Gastrocnemius medialis (tissue), 4 donors: ENCODE measurements around the gene PTGFRN.

Source experiments
- POLR2A ChIP-seq, 2 donors: fragments of 450-650 bp; IDR thresholded peaks; one replicate each; pipeline ENCODE4 v1.6.1; 2017; ENCODE audit warnings: antibody characterized with exemption in 2 of 2, mild to moderate bottlenecking in 2 of 2, moderate library complexity in 2 of 2
- TF ChIP-seq, protein P1 (sequence below), 5 experiments: fragments of 450-650 bp in 3 of 5; fragments of 200-600 bp in 2 of 5; sonication (generic) in 2 of 5; IDR thresholded peaks in 4 of 5; conservative IDR thresholded peaks in 1 of 5; 1 replicate in 4 of 5; 2 replicates in 1 of 5; pipeline ENCODE4 v1.5.1; 2016 to 2019; ENCODE audit warnings: antibody characterized with exemption in 5 of 5, mild to moderate bottlenecking in 3 of 5, moderate library complexity in 3 of 5

DNA sequence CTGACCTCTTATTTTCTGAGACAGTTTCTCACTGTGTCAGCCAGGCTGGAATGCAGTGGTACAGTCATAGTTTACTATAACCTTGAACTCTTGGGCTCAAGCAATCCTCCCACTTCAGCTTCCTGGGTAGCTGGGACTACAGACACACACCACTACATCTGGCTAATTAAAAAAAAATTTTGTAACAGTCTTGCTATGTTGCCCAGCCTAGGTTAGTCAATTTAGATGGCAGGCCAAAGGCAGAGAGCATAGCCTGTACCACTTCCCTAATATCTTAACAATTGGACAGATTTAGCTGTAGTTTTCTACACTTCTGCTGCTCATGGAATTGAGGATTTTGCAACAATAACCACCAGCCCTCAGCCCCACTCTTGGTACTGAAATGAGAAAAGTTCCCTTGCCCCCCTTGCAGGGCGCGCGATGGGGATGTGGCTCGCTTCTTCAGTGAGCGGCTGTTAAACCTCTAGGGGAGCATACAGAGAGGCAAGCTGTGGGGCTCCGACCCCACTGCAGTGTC, 34.9 kb upstream of the PTGFRN start:
- TF ChIP-seq, protein P1, sequence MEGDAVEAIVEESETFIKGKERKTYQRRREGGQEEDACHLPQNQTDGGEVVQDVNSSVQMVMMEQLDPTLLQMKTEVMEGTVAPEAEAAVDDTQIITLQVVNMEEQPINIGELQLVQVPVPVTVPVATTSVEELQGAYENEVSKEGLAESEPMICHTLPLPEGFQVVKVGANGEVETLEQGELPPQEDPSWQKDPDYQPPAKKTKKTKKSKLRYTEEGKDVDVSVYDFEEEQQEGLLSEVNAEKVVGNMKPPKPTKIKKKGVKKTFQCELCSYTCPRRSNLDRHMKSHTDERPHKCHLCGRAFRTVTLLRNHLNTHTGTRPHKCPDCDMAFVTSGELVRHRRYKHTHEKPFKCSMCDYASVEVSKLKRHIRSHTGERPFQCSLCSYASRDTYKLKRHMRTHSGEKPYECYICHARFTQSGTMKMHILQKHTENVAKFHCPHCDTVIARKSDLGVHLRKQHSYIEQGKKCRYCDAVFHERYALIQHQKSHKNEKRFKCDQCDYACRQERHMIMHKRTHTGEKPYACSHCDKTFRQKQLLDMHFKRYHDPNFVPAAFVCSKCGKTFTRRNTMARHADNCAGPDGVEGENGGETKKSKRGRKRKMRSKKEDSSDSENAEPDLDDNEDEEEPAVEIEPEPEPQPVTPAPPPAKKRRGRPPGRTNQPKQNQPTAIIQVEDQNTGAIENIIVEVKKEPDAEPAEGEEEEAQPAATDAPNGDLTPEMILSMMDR (IDR thresholded peaks at IDR 0.05 in 4 of 5, conservative IDR thresholded peaks at IDR 0.05 in 1 of 5), result no peak
- no peak for TF ChIP-seq POLR2A (IDR thresholded peaks at IDR 0.05)
